ENCODE data around the gene LRRC46. TPM values are rescaled to one million over a fixed set of nuclear protein-coding genes. Genes with fewer than 3 reads are reported as not detected.

LRRC46 gene
- total and polyA plus RNA-seq, 2 of the 13 experiments (the other 11 are each of a cell fraction or from before 2014, with no cell fraction given): 0.09 TPM

DNA sequence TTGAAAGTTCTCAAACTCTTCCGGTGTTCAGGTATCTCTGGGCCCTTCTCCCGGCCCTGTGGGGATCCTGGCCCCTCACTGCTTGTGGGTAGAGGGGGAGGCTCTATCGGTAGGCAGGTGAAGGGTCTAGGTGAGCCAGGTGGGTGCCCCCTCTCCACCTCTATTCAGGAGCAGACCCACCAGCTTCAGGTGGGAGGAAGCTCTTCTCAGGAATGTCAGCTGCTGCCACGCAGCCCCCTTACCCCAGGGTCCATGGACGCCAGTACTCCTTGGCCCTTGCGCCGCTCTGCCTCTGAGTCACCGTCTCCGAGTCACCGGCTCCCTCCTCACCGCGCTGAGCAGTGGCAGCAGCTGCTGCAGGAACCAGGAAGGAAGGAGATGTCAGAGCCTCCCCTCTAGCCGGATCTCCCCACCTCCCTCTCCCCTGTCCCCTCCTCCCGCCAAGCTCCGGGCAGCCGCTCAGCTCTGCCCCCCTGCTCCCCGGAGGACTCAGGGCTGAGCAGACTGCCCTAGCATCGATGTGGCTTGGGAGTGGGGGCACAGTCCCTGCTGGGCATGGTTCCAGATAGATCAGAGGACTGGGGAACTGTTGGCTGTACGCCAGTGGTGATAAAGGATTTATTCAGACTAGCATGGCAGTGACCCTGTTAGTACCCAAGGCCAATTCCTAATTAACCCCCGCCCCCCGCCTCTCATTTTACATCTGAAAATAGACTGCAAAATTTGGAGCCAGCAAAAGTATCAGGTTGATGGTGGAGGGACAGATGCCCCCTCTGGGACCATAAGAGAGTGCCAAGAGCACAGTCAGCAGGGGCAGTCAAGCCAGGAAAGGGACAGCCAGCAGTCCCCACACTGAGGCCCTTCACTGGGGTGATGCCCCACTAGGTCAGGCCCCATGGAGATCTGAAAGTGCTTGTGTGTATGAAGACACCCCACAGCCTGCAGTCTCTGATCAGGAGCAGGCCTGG is 9.8 kb upstream of the LRRC46 start, which contains the start of gene OSBPL7 (continued):
- TF ChIP-seq, protein P1, sequence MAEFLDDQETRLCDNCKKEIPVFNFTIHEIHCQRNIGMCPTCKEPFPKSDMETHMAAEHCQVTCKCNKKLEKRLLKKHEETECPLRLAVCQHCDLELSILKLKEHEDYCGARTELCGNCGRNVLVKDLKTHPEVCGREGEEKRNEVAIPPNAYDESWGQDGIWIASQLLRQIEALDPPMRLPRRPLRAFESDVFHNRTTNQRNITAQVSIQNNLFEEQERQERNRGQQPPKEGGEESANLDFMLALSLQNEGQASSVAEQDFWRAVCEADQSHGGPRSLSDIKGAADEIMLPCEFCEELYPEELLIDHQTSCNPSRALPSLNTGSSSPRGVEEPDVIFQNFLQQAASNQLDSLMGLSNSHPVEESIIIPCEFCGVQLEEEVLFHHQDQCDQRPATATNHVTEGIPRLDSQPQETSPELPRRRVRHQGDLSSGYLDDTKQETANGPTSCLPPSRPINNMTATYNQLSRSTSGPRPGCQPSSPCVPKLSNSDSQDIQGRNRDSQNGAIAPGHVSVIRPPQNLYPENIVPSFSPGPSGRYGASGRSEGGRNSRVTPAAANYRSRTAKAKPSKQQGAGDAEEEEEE (CRISPR knock-in tag; IDR thresholded peaks at IDR 0.05; ENCODE audit: borderline replicate concordance): peak; percentile 24; the same call in 1 of the 2 replicates
- TF ChIP-seq DPF2 (CRISPR knock-in tag; IDR thresholded peaks at IDR 0.05; ENCODE audit: borderline replicate concordance, low read depth) (no peak), KDM5A (IDR thresholded peaks at IDR 0.05; ENCODE audit: borderline replicate concordance, low read length) (no peak; the same call in 1 of the 2 replicates), GLI4 (CRISPR knock-in tag; IDR thresholded peaks at IDR 0.05; ENCODE audit: borderline replicate concordance) (0 out of 2 replicates have a peak, but pooled peaks have one; percentile 63), ZNF674 (CRISPR knock-in tag; IDR thresholded peaks at IDR 0.05; ENCODE audit: low read depth) (no peak), CEBPG (CRISPR knock-in tag; IDR thresholded peaks at IDR 0.05) (no peak), CC2D1A (CRISPR knock-in tag; IDR thresholded peaks at IDR 0.05) (no peak), ISX (CRISPR knock-in tag; conservative IDR thresholded peaks at IDR 0.05) (no peak), KMT2B (CRISPR knock-in tag; IDR thresholded peaks at IDR 0.05) (peak; percentile 75), THAP11 (CRISPR knock-in tag; IDR thresholded peaks at IDR 0.05) (peak; percentile 89), ARHGAP35 (CRISPR knock-in tag; IDR thresholded peaks at IDR 0.05; ENCODE audit: borderline replicate concordance) (no peak), NFE2L1 (CRISPR knock-in tag; IDR thresholded peaks at IDR 0.05; ENCODE audit: borderline replicate concordance) (no peak), BRCA1 (CRISPR knock-in tag; IDR thresholded peaks at IDR 0.05) (no peak), JUN (CRISPR knock-in tag; IDR thresholded peaks at IDR 0.05) (no peak), ZBTB20 (CRISPR knock-in tag; IDR thresholded peaks at IDR 0.05; ENCODE audit: borderline replicate concordance, low read depth) (no peak), SIX4 (CRISPR knock-in tag; IDR thresholded peaks at IDR 0.05) (no peak), NCOA5 (CRISPR knock-in tag; IDR thresholded peaks at IDR 0.05) (no peak)
- TF ChIP-seq, protein P2, sequence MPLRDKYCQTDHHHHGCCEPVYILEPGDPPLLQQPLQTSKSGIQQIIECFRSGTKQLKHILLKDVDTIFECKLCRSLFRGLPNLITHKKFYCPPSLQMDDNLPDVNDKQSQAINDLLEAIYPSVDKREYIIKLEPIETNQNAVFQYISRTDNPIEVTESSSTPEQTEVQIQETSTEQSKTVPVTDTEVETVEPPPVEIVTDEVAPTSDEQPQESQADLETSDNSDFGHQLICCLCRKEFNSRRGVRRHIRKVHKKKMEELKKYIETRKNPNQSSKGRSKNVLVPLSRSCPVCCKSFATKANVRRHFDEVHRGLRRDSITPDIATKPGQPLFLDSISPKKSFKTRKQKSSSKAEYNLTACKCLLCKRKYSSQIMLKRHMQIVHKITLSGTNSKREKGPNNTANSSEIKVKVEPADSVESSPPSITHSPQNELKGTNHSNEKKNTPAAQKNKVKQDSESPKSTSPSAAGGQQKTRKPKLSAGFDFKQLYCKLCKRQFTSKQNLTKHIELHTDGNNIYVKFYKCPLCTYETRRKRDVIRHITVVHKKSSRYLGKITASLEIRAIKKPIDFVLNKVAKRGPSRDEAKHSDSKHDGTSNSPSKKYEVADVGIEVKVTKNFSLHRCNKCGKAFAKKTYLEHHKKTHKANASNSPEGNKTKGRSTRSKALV (CRISPR knock-in tag; IDR thresholded peaks at IDR 0.05): no peak
- TF ChIP-seq, protein P3, sequence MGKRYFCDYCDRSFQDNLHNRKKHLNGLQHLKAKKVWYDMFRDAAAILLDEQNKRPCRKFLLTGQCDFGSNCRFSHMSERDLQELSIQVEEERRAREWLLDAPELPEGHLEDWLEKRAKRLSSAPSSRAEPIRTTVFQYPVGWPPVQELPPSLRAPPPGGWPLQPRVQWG (CRISPR knock-in tag; IDR thresholded peaks at IDR 0.05; ENCODE audit: borderline replicate concordance, low read depth): no peak
- TF ChIP-seq, protein P4, sequence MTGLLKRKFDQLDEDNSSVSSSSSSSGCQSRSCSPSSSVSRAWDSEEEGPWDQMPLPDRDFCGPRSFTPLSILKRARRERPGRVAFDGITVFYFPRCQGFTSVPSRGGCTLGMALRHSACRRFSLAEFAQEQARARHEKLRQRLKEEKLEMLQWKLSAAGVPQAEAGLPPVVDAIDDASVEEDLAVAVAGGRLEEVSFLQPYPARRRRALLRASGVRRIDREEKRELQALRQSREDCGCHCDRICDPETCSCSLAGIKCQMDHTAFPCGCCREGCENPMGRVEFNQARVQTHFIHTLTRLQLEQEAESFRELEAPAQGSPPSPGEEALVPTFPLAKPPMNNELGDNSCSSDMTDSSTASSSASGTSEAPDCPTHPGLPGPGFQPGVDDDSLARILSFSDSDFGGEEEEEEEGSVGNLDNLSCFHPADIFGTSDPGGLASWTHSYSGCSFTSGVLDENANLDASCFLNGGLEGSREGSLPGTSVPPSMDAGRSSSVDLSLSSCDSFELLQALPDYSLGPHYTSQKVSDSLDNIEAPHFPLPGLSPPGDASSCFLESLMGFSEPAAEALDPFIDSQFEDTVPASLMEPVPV (CRISPR knock-in tag; IDR thresholded peaks at IDR 0.05): 0 out of 2 replicates have a peak, but pooled peaks have one; percentile 64
- TF ChIP-seq, protein P5, sequence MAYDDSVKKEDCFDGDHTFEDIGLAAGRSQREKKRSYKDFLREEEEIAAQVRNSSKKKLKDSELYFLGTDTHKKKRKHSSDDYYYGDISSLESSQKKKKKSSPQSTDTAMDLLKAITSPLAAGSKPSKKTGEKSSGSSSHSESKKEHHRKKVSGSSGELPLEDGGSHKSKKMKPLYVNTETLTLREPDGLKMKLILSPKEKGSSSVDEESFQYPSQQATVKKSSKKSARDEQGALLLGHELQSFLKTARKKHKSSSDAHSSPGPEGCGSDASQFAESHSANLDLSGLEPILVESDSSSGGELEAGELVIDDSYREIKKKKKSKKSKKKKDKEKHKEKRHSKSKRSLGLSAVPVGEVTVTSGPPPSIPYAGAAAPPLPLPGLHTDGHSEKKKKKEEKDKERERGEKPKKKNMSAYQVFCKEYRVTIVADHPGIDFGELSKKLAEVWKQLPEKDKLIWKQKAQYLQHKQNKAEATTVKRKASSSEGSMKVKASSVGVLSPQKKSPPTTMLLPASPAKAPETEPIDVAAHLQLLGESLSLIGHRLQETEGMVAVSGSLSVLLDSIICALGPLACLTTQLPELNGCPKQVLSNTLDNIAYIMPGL (CRISPR knock-in tag; IDR thresholded peaks at IDR 0.05; ENCODE audit: borderline replicate concordance in 1 of 2, low read depth in 1 of 2): peak; percentile 86 to 91

All from HepG2 (cell line).